Stimulated activated naive CD4-positive, alpha-beta T cell treated with Interleukin-2 at 50 U/mL for 16 hours (primary cell): ENCODE measurements around the gene RPS6KB2.
"Not testable (repeated sequence)": the region's sequence is repeated elsewhere in the genome, so short reads cannot be mapped to it uniquely, and the experiment has no call there.

ENCODE experiments used
- DNase-seq: peaks from one replicate; lab custom pipeline; 2025; lab: John Stamatoyannopoulos, UW

RPS6KB2 gene

DNA sequence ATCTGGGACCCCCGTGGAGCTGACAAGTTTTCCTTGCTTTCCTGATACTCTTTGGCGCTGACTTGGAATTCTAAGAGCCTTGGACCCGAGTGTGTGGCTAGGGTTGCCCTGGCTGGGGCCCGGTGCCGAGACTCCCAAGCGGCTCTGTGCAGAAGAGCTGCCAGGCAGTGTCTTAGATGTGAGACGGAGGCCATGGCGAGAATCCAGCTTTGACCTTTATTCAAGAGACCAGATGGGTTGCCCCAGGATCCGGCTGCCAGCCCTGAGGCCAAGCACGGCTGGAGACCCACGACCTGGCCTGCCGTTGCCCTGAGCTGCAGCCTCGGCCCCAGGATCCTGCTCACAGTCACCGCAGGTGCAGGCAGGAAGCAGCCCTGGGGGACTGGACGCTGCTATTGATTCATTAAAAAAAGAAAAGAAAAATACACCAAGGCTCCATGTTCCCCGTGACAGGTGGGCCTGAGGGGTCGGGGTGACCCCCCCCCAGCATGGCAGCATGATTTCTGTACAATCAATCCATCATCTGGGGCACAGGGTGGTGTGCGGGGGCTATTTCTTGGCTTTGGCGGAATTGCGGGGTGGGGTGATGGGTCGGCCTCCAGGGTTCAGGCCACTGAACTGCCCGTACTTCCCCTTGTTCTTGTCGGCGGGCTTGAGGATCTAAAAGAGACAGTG lies 30.2 kb upstream of the RPS6KB2 start:
- DNase-seq: no peak

DNA sequence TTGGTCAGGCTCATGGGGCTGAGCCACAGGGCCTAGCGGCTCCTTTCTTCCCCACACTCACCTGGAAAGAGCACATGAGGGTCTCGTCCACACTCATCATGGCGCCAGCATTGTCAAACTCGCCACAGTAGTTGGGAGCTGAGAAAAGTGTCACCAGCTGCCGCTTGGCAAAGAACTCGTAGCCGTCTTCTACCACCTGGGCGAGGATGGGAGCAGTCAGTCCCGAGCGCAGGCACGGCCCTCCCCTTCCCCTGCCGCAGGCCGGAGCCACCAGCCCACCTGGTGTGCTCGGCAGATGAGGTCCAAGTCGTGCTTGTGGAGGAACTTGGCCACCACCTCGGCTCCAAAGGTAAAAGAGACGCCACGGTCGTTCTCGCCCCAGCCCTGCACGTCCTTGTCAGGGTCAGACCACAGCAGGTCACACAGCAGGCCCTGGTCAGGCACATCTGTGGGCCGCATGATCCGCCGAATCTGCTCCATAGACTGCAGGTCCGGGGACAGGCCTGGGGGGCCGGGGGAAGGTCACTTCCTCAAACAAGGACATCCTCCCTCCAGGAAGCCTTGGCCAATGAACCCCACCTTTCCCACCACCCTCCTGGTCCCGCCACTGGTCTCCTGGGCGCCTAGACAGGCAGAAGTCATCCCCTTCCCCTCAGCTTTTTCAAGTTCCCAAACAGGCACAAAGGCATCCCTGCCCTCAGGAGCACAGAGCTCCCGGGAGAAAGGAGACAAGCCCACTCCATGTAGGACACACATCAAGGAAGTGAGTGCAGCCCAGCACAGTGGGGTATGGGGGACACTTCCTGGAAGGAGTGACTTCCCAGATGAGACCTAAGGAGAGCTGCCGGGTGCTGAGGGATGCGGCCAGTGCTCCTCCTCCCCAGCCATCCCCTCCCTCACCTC lies 29.4 kb upstream of the RPS6KB2 start:
- no peak for DNase-seq

DNA sequence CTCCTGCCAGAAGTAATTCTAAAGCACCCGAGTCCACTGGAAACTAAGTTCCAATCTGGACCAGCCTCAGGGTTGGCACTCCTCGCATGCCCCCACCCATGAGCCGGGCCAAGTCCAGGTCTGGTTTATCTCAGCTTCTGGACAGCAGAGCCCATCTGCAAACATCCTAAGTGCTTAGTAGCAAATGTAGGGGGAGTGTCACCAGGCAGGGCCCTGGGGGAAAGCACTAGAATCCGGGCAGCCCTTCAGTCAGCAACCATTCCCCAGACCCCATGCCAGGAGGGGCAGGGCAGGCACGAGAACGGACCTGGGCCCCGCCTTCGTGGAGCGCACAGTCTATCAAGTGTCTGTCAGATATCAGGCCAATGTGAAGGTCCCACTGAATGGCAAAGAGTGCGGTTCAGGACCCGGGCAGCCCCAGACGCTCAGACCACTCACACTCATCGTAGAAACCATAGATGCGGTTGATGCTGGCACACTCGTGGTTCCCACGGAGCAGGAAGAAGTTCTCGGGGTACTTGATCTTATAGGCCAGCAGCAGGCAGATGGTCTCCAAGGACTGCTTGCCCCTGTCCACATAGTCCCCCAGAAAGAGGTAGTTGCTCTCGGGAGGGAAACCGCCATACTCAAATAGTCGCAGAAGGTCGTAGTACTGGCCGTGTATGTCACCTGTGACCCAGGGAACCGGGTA lies 27.9 kb upstream of the RPS6KB2 start:
- DNase-seq: no peak

DNA sequence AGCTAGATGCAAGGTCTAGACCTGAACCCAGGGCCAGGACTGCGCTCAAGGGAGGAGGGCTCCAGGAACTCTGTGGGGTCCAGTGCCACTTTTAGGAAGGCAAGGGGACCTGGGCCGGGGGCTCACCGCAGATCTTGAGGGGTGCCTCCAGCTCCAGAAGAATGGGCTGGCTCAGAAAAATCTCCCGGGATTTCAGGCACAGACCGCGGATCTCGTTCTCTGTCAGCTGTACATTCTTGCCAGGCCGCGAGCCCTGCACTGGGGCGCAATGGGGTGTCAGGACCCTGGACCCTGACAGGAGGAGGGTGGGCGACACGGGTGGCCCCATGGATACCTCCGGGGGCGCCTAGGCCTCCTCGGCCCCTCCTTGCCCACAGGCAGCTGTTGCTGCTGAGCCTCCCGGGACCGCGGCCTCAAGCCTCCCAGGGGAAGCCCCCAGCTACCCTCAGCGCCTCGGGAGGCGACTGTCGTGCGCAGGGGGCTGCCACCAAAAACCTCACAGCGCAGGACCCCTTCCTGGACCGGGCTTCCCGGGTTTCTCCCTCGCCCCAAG lies 27.3 kb upstream of the RPS6KB2 start:
- no peak for DNase-seq

DNA sequence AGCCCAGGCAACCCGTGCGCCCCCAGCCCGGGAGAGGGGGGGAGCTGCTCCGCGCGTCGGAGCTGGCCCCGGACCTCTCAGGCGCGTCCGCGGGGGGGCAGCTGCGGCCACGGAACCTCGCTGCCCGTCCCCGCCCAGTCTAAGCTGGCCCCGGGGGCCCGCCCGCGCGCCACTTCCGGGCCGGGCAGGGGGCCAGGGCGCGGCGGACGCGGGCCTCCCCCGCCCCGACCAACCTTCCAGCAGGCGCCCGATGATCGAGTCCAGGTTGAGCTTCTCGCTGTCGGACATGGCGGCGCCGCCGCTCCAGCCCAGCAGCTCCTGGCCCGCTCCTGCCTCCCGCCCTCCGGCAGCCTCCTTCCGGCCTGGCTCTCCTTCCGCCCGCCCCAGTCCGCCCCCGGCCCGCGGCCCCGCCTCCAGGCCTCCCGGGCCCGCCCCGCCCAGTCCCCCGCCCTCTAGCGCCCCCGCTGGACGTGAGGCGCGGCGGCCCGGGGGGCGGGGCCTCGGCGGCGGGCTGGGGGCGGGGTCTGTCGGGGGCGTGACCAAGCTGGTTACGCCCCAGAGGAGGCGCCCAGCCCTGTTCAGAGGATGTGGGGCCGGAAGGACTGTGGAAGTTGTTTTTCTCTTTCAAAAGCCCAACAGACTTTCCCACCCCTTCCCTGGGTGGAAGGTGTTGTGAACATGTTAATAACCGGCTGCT lies 26.7 kb upstream of the RPS6KB2 start, which contains the start of gene PPP1CA:
TSS of gene PPP1CA (minus strand) at position 364 of the 697 bp plus-strand sequence. CDS start at position 288, 76 bp downstream.
- DNase-seq: peak; percentile 86

DNA sequence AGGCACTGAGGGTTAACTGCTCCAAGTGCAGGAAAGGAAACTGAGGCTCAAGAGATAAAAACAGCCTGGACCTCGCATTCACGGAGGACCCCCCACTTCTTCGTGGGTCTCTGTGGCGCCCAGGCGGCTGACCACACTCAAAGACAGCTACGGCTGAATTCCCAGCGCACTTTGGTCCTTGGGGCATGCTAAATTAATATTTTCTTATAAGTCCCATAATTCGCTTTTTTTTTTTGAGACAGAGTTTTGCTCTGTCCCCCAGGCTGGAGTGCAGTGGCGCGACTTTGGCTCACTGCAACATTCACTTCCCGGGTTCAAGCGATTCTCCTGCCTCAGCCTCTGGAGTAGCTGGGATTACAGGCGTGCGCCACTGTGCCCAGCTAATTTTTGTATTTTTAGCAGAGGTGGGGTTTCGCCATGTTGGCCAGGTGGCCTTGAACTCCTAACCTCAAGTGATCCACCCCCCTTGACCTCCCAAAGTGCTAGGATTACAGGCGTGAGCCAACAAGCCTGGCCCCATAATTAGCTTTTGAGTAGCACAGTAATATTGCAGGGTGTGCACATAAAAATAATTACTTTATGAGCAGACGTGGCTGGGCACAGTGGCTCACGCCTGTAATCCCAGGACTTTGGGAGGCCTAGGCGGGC lies 26.0 kb upstream of the RPS6KB2 start:
- not testable (repeated sequence) for DNase-seq

DNA sequence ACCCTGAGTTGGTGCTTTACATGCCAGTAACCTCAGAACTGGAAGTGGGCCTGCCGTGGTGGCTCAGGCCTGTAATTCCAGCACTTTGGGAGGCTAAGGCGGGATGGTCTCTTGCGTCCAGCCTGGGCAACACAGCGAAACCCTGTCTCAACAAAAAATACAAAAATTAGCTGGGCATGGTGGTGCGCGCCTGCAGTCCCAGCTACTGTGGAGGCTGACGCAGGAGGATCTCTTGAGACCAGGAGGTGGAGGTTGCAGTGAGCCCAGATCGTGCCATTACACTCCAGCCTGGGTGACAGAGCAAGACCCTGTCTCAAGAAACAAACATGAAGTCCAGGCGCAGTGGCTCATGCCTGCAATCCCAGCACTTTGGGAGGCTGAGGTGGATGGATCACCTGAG lies 25.2 kb upstream of the RPS6KB2 start:
- not testable (repeated sequence) for DNase-seq

DNA sequence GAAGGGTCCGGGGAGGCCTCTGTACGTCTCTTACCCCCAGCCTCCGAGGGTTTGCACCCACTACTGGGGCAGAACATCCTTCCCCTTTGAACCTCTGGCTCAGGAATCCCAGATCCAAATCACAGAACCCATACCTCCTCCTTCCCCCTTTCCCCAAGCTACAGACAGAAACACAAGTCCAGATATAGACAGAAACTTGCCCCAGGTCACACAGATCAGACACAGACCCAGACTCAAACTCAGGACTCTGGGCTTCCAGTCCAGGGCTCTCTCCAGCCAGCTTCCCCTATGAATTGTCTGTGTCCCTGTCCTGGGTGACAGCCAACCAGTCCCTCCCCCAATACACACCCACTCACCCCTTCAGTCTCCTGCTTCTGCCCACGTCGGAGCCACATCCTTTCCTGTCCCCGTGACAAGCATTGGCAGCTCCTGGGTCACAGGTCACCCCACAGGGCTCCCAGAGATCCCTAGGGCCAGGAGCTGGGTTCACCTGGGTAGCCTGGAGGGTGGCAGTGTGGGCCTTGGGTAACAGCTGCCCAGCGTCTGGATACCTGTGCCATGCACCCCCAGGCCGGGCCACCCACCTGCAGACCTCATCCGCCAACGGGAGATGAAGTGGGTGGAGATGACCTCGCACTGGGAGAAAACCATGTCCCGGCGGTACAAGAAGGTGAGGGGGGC lies 23.6 kb upstream of the RPS6KB2 start:
- DNase-seq: peak; percentile 52

DNA sequence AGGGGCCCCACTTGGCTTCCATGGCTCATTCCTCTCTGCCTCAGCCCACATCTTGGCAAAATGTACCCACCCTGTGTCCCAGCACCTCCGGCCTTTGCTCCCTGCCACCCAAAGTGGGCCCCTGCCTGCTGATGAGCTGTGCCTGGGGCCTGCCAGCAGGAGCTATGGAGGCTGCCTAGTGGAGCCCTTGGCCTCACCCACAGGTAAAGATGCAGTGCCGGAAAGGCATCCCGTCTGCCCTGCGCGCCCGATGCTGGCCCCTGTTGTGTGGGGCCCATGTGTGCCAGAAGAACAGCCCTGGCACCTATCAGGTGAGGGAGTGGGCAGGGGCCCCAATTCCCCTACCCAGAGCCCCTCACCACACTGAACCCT lies 23.1 kb upstream of the RPS6KB2 start:
- no peak for DNase-seq

DNA sequence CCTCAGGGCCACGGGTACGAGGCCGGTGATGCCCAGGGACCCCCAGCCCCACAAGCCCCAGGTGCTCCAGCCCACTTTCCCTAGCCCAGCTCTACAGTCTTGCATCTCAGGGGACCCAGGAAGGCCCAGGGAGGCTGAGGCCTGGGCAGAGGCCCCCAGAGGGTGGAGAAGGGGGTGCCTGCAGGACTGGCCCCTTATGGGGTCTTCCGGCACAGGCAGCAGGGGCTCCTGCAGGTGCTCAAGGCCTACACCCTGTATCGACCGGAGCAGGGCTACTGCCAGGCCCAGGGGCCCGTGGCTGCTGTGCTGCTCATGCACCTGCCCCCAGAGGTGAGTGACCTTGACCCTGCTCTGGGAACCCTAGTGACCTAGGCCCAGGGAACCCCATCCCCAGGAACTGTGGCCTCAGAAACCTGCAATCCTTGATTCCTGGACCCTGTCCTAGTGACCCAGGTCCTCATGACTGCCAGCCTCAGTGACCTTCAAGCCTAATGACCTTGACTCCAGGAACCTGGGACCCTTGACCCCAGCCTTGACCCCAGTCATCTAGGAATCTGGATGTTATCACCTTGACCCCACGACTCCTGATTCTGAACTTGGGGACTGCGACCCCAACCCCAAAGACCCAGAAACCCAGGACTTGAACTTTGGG lies 22.5 kb upstream of the RPS6KB2 start:
- DNase-seq: no peak

DNA sequence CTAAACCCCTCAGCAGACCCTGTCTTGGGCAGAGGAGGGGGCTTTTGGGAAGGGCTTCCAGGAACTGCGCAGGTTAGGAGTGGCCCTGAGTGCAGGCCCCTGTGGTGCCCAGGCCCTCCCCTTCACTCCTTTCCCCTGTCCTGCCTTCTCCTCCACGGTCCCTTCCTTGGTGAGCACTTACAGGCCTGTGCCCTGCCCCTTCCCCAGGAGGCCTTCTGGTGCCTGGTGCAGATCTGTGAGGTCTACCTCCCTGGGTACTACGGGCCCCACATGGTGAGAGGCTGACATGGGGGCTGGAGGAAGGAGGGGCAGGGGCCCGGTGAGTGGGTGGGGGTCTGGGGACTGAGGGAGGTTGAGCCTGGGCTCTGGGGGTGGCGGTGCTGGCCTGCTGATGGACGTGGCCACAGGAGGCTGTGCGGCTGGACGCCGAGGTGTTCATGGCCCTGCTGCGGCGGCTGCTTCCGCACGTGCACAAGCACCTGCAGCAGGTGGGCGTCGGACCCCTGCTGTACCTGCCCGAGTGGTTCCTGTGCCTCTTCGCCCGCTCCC lies 21.8 kb upstream of the RPS6KB2 start:
- DNase-seq: no peak

DNA sequence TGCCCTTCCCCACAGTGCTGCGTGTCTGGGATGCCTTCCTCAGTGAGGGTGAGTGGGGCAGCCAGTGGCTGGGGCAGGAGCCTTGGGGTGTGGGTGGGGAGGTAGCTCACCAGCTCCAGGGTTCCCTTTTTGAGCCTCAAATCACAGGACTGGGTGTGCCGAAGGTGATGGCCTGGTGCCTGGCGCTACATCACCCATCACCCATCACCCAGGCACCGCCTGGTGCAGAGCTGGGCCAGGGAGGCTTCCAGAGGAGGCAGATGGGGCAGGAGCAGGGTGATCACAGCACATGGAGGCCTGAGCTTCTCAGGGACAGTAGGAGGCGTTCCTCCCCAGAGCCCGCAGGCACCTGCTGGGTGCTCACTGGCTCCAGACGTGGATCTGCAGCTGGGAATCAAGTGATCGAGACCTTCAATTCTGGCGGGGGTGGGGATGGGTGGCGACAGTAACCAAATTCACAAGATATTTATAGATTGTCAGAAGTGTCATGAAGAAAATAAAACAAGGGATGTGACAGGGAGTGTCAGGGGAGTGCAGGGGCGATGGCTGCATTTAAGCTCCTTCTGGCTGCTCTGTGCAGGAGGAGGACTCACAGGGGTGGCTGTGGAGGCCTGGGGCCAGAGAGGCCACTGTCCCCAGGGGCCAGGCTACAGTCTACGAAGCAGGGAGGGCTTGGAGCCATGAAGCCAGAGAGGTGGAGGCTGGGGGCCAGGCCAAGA lies 21.2 kb upstream of the RPS6KB2 start:
- no peak for DNase-seq

DNA sequence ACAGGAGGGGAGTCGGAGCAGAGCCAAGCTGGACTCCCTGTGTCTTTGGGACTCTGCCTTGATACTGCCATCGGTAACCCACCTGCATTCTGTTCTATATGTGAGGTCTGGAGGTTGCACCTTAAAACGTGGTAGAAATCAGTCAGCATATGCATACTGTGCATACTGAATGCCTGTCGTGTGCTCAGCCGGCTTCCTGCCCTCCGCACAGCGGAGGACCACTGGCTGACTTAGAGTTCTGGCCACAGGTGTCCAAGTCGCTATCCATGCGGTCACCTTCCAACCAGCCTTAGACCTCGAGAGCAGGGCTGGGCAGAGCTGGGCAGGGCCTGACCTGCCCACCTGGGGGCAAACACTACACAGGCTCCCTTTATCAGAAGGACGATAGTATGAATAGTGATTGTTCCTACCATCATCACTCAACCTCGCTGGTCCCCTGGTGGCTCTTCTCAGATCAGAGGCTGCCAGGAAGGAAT lies 20.6 kb upstream of the RPS6KB2 start:
- DNase-seq: no peak

DNA sequence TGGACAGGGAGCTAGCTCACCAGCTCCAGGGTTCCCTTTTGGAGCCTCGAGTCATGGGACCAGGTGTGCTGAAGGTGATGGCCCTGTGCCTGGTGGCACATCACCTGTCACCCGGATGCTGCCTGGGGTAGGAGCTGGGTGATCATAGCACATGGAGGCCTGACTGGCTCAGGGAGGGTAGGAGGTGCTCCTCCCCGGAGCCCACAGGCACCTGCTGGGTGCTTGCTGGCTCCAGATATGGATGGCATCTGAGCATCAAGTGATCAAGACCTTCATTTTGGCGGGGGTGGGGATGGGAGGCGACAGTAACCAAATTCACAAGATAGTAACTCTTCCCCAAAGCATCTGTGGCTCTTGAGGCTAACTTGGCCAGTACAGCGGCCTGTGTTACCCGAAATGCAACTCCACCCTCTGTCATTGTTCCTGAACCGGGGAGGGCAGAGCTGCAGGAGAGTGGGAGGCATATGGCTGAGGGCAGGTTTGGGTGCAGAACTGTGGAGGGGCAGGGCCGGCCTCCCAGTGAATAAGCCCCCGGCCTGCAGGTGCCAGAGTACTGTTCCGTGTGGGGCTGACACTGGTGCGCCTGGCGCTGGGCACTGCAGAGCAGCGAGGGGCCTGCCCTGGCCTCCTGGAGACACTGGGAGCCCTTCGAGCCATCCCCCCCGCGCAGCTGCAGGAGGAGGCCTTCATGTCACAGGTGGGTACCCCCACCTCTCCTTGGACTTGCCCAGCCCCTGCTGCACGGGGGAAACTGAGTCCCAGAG lies 19.7 kb upstream of the RPS6KB2 start:
- no peak for DNase-seq

DNA sequence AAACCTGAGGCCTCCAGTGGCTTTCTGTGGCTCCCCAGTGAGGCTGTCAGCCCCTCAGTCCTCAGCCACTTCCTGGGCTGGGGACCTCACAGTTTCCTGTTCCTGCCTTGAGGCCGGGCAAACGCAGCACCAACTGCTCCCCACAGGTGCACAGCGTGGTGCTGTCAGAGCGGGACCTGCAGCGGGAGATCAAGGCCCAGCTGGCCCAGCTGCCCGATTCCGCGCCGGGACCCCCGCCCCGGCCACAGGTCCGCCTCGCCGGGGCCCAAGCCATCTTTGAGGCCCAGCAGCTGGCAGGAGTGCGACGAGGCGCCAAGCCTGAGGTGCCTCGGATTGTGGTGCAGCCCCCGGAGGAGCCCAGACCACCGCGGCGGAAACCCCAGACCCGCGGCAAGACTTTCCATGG lies 19.0 kb upstream of the RPS6KB2 start:
- DNase-seq: peak; percentile 39

DNA sequence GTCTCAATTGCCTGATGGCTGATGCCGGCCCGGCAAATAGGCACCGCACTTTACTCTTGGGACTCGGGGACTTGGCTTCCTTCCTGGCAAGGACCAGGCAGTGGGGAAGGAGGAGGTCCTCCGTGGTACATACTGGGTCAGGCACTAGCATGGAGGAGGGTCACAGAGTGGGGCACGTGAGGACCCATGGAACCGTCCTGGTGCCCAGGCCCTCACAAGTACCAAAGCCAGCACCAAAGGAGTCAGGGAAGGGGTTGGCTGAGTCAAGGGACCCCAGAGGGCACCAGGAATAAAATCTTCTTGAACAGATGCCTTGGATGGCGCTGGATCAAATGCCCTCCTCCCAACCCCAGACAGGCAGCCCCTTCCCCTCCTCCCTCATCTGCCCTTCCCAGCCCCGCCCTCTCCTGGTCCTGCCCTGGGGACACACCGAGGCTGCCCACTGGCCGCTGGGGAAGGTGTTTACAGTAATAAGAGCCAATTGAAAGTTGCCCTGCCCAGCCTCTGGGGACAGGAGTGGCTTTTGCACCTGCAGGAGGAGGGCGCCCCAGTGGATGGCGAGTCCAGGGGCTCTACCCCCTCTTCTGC lies 18.4 kb upstream of the RPS6KB2 start:
- DNase-seq: no peak

DNA sequence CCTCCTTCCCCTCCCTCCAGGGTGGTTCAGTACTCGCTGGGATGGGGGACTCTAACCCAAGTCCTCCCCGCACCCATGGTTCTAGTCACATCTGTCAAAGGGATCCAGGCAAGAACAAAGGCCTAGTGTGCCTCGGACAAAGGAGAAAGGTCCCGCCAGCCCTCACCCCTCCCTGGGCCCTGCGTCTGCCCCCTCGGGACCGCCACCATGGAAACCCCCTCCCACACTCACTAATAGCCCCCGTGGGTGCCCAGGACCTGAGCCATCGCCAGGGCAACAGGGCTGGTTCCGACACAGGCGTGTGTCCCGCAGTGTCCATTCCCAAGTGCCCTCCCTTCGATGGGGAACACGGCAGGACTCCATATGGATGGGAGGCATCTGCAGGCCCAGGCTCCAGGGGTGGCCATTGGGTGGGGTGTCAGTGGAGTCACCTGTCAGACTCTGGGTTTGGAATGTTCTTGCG lies 17.9 kb upstream of the RPS6KB2 start:
- no peak for DNase-seq
